Right lobe of liver (tissue), 6 donors: ENCODE results near the gene BPIFB3. TPM values are rescaled to one million over a fixed set of nuclear protein-coding genes. Genes with fewer than 3 reads are reported as not detected.

Source experiments
- ATAC-seq, 4 donors: fragments of 200-7000 bp; cut with Tn5 transposase; one replicate each; pipeline ENCODE4 v1.9.1; 2020; ENCODE audit warnings: mild to moderate bottlenecking in 4 of 4, moderate library complexity in 4 of 4
- DNase-seq, 3 donors: peaks; one replicate each; pipeline ENCODE4 v3.0.0-alpha.2; 2020
- H3K27ac ChIP-seq, 3 donors: fragments of 200-600 bp; one replicate each; pipeline ENCODE4 v1.8.0; 2022
- H3K27me3 ChIP-seq, 2 donors: fragments of 200-600 bp; one replicate each; pipeline ENCODE4 v1.8.0; 2022
- H3K36me3 ChIP-seq, 4 donors: fragments of 200-600 bp; sonication (generic) in 1 of 4; one replicate each; pipeline versions ENCODE4 v1.5.1 to v1.8.0; 2017 to 2022; ENCODE audit warnings: control low read depth in 1 of 4
- H3K4me1 ChIP-seq, 4 donors: fragments of 200-600 bp; sonication (generic) in 1 of 4; one replicate each; pipeline versions ENCODE4 v1.5.1 to v1.8.0; 2017 to 2022; ENCODE audit warnings: control low read depth in 1 of 4
- H3K4me3 ChIP-seq, 3 donors: fragments of 200-600 bp; one replicate each; pipeline ENCODE4 v1.8.0; 2022
- H3K9me3 ChIP-seq, 4 donors: fragments of 200-600 bp; sonication (generic) in 1 of 4; one replicate each; pipeline versions ENCODE4 v1.5.1 to v1.8.0; 2017 to 2022; ENCODE audit warnings: control low read depth in 1 of 4
- POLR2A ChIP-seq: fragments of 450-650 bp; IDR thresholded peaks from one replicate; pipeline ENCODE4 v1.6.1; 2017; ENCODE audit warnings: antibody characterized with exemption, mild to moderate bottlenecking
- WGBS: methylation state at CpG from one replicate; pipeline ENCODE4 v1.1.6; 2018; ENCODE audit warnings: low coverage, low lambda C conversion rate; ENCODE audit not compliant: insufficient coverage; ENCODE audit errors: missing lambda C conversion rate; 5-methylcytosine and 5-hydroxymethylcytosine counted together
- intact Hi-C, 2 donors: fragments of 100-400 bp; cut with DNase I; formaldehyde crosslinking; loops; one replicate each; pipeline versions ENCODE4 v1.11.2 to v1.14.1; 2022
- total RNA-seq, 6 experiments: library from RNA; depleted of rRNA in 2 of 6; stranded (reverse); fragments of >200 nt in 2 of 6; fragmentation: NEBNext Ultra II Directional in 3 of 6; extraction: Animal tissue kit (Norgen Biotek cat#: 25700) in 3 of 6; gene quantifications; one replicate each; pipeline versions ENCODE4 v1.1.0 to v1.2.4, GENCODE V29; 2016 to 2023
- TF ChIP-seq, protein P1 (sequence below), 4 donors: fragments of 200-600 bp in 3 of 4; fragments of 450-650 bp in 1 of 4; IDR thresholded peaks; one replicate each; pipeline versions ENCODE4 v1.5.1 to v1.8.0; 2016 to 2022; ENCODE audit warnings: antibody characterized with exemption in 4 of 4, mild to moderate bottlenecking in 2 of 4
- donor health status: DM: no; HTN: yes; CAD: no.
- donor health status: DM: no; HTN: no; CAD: no.
- donor health status: DM: no; HTN: no; CAD: no.
- donor health status: DM: no; HTN: yes; CAD: no.
- donor health status: DM: no; HTN: yes; CAD: no.

BPIFB3 gene
- total RNA-seq, 6 experiments from 2014 or later: not detected

DNA sequence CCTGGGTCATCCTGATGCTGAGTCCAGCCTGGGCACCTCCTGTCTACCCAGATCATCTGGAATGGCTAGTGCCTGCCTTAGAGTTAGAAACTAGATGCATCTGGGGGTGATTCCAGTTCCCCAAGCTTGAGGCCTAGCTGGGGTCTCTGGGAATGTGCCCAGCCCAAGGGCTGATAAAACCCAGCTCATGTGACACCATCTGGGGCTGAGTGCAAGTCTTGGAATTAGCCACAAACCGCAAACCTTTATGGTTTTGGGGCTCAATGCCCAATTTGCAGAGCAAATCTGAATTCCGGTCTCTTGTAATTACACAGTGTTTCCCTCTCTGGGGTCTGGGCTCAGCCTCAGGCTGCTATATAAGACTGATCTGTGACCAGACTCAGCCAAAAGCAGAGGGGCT lies 25.6 kb downstream of the BPIFB3 start, which contains the start of gene BPIFB4:
BPIFB4 (plus strand) TSS at position 385 of the 400 bp plus-strand sequence. CDS start 1,884 bp downstream, outside the sequence.
- no peak within 1 kb of the TSS for H3K4me3 ChIP-seq
- no peak for DNase-seq

DNA sequence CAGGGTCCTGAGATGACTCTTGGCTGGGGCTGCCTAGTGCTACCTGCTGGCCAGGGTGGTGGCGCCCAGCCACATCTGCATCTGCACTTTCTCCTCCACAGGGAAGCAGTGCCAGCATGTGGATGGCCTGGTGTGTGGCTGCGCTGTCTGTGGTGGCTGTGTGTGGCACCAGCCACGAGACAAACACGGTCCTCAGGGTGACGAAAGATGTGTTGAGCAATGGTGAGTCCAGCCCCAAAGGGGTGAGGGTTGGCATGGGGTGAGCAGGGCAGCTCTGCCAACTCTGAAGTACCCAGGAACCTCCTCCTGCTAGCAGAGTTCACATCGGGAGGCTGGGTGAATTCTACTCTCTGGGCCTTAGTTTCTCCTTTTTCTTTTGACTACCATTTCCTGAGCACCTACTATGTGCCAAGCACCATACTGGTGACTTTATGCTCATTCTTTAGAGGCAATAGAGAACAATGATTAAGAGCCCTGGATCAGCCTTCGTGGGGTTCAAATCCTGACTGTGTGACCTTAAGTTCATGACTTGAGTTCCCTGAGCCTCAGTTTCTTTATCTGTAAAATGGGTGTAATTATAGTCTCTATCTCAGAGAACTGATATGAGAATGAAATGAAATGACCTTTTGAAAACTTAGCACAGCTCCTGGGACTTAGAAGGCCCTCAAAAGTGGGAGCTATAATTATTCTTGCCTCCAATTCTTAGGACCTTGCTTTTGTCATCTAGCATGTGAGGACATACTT lies 27.9 kb downstream of the BPIFB3 start:
- 21% methylated on average over 3 of the region's 7 CpGs for WGBS
- DNase-seq: peak in 1 of 3 donors; percentile 78
- intact Hi-C loops: no loop called here

More for the DNA sequence above, 25.6 kb downstream of the BPIFB3 start, which contains the start of gene BPIFB4:
- no peaks in the 10 kb centered on the region for H3K9me3 ChIP-seq
- no peaks in the 10 kb centered on the region for H3K36me3 ChIP-seq
- H3K4me1 ChIP-seq: no peaks in the 10 kb centered on the region
- TF ChIP-seq POLR2A: no peak
- TF ChIP-seq, protein P1, sequence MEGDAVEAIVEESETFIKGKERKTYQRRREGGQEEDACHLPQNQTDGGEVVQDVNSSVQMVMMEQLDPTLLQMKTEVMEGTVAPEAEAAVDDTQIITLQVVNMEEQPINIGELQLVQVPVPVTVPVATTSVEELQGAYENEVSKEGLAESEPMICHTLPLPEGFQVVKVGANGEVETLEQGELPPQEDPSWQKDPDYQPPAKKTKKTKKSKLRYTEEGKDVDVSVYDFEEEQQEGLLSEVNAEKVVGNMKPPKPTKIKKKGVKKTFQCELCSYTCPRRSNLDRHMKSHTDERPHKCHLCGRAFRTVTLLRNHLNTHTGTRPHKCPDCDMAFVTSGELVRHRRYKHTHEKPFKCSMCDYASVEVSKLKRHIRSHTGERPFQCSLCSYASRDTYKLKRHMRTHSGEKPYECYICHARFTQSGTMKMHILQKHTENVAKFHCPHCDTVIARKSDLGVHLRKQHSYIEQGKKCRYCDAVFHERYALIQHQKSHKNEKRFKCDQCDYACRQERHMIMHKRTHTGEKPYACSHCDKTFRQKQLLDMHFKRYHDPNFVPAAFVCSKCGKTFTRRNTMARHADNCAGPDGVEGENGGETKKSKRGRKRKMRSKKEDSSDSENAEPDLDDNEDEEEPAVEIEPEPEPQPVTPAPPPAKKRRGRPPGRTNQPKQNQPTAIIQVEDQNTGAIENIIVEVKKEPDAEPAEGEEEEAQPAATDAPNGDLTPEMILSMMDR (IDR thresholded peaks at IDR 0.05): no peak
- ATAC-seq: no peak
- intact Hi-C loops: no loop called here
- no CpG with 5 or more reads among the region's 2 CpGs for WGBS
- no peaks in the 10 kb centered on the region for H3K27me3 ChIP-seq
- no peak within 1 kb of the TSS for H3K27ac ChIP-seq

DNA sequence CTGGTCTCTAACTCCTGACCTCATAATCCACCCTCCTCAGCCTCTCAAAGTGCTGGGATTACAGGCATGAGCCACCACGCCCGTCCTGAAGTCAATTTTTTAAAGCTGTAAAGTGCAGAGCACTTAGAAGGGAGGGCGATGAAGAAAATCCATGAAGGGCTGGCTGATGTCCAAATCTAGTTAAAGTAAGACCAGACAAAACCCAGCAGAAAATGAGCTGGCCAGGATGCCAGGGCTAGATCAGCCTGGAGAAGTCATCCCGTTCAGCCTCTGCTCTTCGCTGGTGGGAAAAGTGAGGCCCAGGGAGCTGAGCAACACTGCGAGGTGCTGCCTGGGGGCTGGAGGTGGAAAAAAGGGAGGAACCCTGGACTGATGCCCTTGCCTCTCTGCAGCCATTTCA lies 28.8 kb downstream of the BPIFB3 start:
- intact Hi-C loops: no loop called here
- no peak for DNase-seq
- peak in 1 of 4 donors; percentile 37 for ATAC-seq
- Histone ChIP-seq H3K27me3 (no peaks in the 10 kb centered on the region), H3K4me3 (no peak overlapping the region), H3K4me1 (no peaks in the 10 kb centered on the region), H3K9me3 (no peaks in the 10 kb centered on the region), H3K36me3 (no peaks in the 10 kb centered on the region), H3K27ac (no peak overlapping the region)
- 33% methylated on average over 6 of the region's 6 CpGs for WGBS
- no peak for TF ChIP-seq POLR2A
- TF ChIP-seq, protein P1 (IDR thresholded peaks at IDR 0.05): no peak

More for the DNA sequence above, 27.9 kb downstream of the BPIFB3 start:
- no peaks in the 10 kb centered on the region for H3K4me1 ChIP-seq
- no peak overlapping the region for H3K27ac ChIP-seq
- TF ChIP-seq POLR2A: no peak
- TF ChIP-seq, protein P1 (IDR thresholded peaks at IDR 0.05): no peak
- no peaks in the 10 kb centered on the region for H3K36me3 ChIP-seq
- ATAC-seq: peak; percentile 49 to 89 (median 63)
- no peaks in the 10 kb centered on the region for H3K27me3 ChIP-seq
- H3K9me3 ChIP-seq: no peaks in the 10 kb centered on the region
- no peak overlapping the region for H3K4me3 ChIP-seq

DNA sequence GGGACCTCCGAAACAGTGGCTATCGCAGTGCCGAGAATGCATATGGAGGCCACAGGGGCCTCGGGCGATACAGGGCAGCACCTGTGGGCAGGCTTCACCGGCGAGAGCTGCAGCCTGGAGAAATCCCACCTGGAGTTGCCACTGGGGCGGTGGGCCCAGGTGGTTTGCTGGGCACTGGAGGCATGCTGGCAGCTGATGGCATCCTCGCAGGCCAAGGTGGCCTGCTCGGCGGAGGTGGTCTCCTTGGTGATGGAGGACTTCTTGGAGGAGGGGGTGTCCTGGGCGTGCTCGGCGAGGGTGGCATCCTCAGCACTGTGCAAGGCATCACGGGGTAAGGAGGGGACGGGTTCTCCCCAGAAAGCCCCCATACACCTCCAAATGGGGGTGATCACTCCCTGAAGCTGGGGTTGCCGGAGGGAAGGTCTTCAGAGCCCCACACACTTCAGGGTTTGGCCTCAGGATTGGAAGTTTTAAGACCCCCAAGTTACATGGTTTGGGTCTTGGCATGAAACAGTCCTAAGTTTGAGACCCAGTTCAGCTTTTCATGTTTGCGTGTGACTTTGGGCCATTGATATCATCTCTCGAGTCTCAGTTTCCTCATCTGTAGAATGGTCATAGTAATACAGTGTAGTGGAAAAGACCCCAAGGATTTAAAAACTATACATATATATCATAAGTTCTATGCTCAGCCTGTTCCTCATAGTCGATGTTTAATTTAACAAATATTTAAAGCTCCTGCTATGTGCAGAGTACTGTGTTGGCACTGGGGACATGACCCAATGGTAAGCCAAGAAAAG lies 30.0 kb downstream of the BPIFB3 start:
- Histone ChIP-seq H3K4me3 (no peak overlapping the region), H3K9me3 (no peaks in the 10 kb centered on the region), H3K36me3 (no peaks in the 10 kb centered on the region), H3K27me3 (no peaks in the 10 kb centered on the region), H3K27ac (no peak overlapping the region), H3K4me1 (no peaks in the 10 kb centered on the region)
- no peak for ATAC-seq
- WGBS: 93% methylated on average over 7 of the region's 20 CpGs
- TF ChIP-seq, protein P1 (IDR thresholded peaks at IDR 0.05): no peak
- TF ChIP-seq POLR2A: no peak
- no peak for DNase-seq
- intact Hi-C loops: no loop called here
